ENCODE data around the gene PPM1M.

Gene PPM1M

DNA sequence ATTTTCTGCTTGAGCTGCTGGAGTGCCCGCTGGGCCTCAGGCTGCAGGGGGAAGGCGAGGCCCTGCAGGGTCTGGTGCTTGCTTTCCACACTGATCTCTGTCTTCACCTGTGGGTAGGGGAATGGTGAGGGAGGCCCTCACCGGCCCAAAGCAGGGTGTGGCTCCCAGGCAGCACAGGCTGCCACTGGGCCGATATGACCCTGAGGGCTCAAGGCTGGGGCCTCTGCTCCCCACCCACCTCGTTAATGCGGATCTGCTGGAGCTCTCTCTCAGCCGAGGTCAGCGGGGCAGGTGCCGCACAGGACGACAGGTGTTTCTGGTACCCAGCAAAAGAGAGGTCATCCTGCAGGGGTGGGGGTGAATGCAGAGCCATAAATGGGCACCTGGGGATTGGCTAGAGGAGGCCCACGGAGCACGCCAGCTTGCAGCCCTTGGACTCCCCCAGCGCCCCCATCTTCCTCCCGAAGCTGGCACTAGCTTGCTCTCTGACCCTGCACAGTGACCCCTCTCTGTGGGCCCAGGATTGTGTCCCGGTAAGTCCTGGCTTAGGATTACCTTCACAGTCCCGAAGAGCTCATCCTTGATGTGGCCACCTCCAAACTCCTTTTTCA lies 14.6 kb upstream of the PPM1M start:
- H3K4me3 ChIP-seq (ENCODE audit: low read depth, low read length, poor library complexity, severe bottlenecking), result no peak overlapping the region
- H3K36me3 ChIP-seq (ENCODE audit: insufficient read depth, low read length), result peaks cover 34% of the 10 kb centered on the region; the same call in 1 of the 2 replicates
- H3F3A ChIP-seq (ENCODE audit: insufficient read depth, low read length), result no peaks in the 10 kb centered on the region
- H3K4me2 ChIP-seq (ENCODE audit: low read length), result no peak overlapping the region
- no peaks in the 10 kb centered on the region for H3K27me3 ChIP-seq (ENCODE audit: insufficient read depth, low read length)
- H3K9me3 ChIP-seq (ENCODE audit: low read length), result no peaks in the 10 kb centered on the region
- H3K4me1 ChIP-seq (ENCODE audit: insufficient read depth, low read length, severe bottlenecking), result peaks cover 24% of the 10 kb centered on the region
- H3K9me2 ChIP-seq (ENCODE audit: low read depth, low read length), result no peaks in the 10 kb centered on the region
- no peaks in the 10 kb centered on the region for H3K79me2 ChIP-seq (ENCODE audit: insufficient read depth, low read length)
- TF ChIP-seq, protein P1, sequence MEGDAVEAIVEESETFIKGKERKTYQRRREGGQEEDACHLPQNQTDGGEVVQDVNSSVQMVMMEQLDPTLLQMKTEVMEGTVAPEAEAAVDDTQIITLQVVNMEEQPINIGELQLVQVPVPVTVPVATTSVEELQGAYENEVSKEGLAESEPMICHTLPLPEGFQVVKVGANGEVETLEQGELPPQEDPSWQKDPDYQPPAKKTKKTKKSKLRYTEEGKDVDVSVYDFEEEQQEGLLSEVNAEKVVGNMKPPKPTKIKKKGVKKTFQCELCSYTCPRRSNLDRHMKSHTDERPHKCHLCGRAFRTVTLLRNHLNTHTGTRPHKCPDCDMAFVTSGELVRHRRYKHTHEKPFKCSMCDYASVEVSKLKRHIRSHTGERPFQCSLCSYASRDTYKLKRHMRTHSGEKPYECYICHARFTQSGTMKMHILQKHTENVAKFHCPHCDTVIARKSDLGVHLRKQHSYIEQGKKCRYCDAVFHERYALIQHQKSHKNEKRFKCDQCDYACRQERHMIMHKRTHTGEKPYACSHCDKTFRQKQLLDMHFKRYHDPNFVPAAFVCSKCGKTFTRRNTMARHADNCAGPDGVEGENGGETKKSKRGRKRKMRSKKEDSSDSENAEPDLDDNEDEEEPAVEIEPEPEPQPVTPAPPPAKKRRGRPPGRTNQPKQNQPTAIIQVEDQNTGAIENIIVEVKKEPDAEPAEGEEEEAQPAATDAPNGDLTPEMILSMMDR (IDR thresholded peaks at IDR 0.05; ENCODE audit: low read length), result no peak
- no peak for TF ChIP-seq EZH2 (IDR thresholded peaks at IDR 0.05; ENCODE audit: borderline replicate concordance, low read length)
- no peak overlapping the region for H2AFZ ChIP-seq (ENCODE audit: low read length)
- no peak overlapping the region for H3K27ac ChIP-seq (ENCODE audit: low read depth, low read length, poor library complexity, severe bottlenecking)
- no peaks in the 10 kb centered on the region for H4K20me1 ChIP-seq (ENCODE audit: insufficient read depth, low read length)
- no peak overlapping the region for H3K9ac ChIP-seq (ENCODE audit: low read length)

DNA sequence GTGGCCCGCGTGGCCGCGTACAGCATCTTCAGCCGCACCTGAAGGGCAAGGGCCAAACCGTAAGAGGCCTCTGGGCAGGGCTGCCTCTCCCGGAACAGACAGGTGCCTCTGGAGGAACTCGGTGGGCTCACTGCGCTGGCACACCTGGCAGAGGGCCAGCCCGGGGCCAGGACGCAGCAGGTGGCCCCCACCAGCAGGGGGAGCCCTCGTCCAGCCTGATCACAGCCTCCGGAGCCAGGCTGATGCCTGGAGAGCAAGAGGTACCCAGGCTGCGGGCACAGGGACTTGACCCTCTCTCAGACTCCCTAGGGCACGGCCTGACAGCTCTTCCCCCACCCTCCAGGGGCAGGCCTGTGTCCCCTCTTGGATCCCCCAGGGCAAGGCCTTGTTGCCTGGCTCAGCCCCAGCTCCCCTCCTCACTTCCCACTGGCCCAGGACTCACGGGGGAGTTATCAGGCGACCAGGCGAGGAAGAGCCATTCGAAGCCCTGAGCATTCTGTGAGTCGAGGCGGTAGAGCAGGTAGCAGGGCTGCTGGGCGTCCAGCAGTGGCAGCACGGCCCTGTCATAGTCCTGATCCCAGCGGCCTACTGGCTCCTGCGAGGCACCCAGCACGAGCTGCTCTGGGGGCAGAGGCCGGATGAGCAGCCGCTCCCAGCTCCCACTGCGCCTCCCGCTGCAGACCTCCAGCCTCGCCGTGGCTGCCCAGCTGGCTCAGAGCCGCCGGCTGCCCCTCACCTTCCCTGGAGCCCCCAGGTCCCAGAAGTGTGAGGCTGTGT lies 13.9 kb upstream of the PPM1M start:
- no peaks in the 10 kb centered on the region for H4K20me1 ChIP-seq (ENCODE audit: insufficient read depth, low read length)

GRCh38 chr3:52232279-52233107 lies 13.1 kb upstream of the PPM1M start:
- TF ChIP-seq, protein P1 (IDR thresholded peaks at IDR 0.05; ENCODE audit: low read length), result peak; percentile 33; the same call in 1 of the 2 replicates
- TF ChIP-seq EZH2 (IDR thresholded peaks at IDR 0.05; ENCODE audit: borderline replicate concordance, low read length), result no peak
- Histone ChIP-seq H2AFZ (ENCODE audit: low read length) (no peak overlapping the region), H3K27ac (ENCODE audit: low read depth, low read length, poor library complexity, severe bottlenecking) (peak overlapping the region; percentile 17), H3K4me1 (ENCODE audit: insufficient read depth, low read length, severe bottlenecking) (peaks cover 21% of the 10 kb centered on the region), H4K20me1 (ENCODE audit: insufficient read depth, low read length) (no peaks in the 10 kb centered on the region), H3K9me2 (ENCODE audit: low read depth, low read length) (no peaks in the 10 kb centered on the region), H3K9ac (ENCODE audit: low read length) (no peak overlapping the region; the same call in 1 of the 2 replicates), H3K27me3 (ENCODE audit: insufficient read depth, low read length) (no peaks in the 10 kb centered on the region), H3K9me3 (ENCODE audit: low read length) (no peaks in the 10 kb centered on the region), H3K4me2 (ENCODE audit: low read length) (no peak overlapping the region; the same call in 1 of the 2 replicates), H3K36me3 (ENCODE audit: insufficient read depth, low read length) (peaks cover 34% of the 10 kb centered on the region; the same call in 1 of the 2 replicates), H3K4me3 (ENCODE audit: low read depth, low read length, poor library complexity, severe bottlenecking) (no peak overlapping the region), H3F3A (ENCODE audit: insufficient read depth, low read length) (no peaks in the 10 kb centered on the region), H3K79me2 (ENCODE audit: insufficient read depth, low read length) (no peaks in the 10 kb centered on the region)

More for the DNA sequence above, 13.9 kb upstream of the PPM1M start:
- peaks cover 17% of the 10 kb centered on the region for H3K4me1 ChIP-seq (ENCODE audit: insufficient read depth, low read length, severe bottlenecking)
- no peaks in the 10 kb centered on the region for H3K9me3 ChIP-seq (ENCODE audit: low read length)
- no peak overlapping the region; the same call in 1 of the 2 replicates for H3K9ac ChIP-seq (ENCODE audit: low read length)
- H3K9me2 ChIP-seq (ENCODE audit: low read depth, low read length), result no peaks in the 10 kb centered on the region
- no peak overlapping the region for H2AFZ ChIP-seq (ENCODE audit: low read length)
- no peaks in the 10 kb centered on the region for H3K27me3 ChIP-seq (ENCODE audit: insufficient read depth, low read length)
- H3K36me3 ChIP-seq (ENCODE audit: insufficient read depth, low read length), result peaks cover 34% of the 10 kb centered on the region; the same call in 1 of the 2 replicates
- H3K27ac ChIP-seq (ENCODE audit: low read depth, low read length, poor library complexity, severe bottlenecking), result peak overlapping the region; percentile 17
- H3K4me2 ChIP-seq (ENCODE audit: low read length), result no peak overlapping the region; the same call in 1 of the 2 replicates
- no peaks in the 10 kb centered on the region for H3K79me2 ChIP-seq (ENCODE audit: insufficient read depth, low read length)
- TF ChIP-seq, protein P1 (IDR thresholded peaks at IDR 0.05; ENCODE audit: low read length), result peak; percentile 92
- no peak for TF ChIP-seq EZH2 (IDR thresholded peaks at IDR 0.05; ENCODE audit: borderline replicate concordance, low read length)
- no peak overlapping the region for H3K4me3 ChIP-seq (ENCODE audit: low read depth, low read length, poor library complexity, severe bottlenecking)
- no peaks in the 10 kb centered on the region for H3F3A ChIP-seq (ENCODE audit: insufficient read depth, low read length)

Measured in OCI-LY1 (cell line).